ENCODE results near the gene CELA3B. TPM values are rescaled to one million over a fixed set of nuclear protein-coding genes. Genes with fewer than 3 reads are reported as not detected.
"Not testable (repeated sequence)": the region's sequence is repeated elsewhere in the genome, so short reads cannot be mapped to it uniquely, and the experiment has no call there.

The CELA3B gene
- total RNA-seq, 3 donors from 2014 or later (not counting 1 experiment from before 2014, with no cell fraction given): not detected

DNA sequence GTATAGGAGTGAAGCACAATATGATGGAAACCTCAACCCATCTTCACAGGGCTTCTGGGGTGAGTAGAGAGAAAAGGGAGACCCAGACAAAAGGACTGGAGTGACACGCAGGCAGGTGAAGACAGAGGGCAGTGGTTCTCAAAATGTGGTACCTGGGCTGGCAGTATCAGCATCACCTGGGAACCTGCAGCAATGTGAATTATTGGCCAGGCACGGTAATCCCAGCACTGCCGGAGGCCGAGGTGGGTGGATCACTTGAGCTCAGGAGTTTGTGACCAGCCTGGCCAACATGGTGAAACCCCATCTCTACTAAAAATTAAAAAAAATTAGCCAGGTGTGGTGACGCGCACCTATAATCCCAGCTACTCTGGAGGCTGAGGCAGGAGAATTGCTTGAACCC is 5.3 kb downstream of the CELA3B start:
- H3K9me3 Mint-ChIP-seq; intact Hi-C loops (cut with micrococcal nuclease); H3K27me3 Mint-ChIP-seq (ENCODE audit: low read depth in 2 of 2); H3K4me3 Mint-ChIP-seq; H3K4me1 ChIP-seq (ENCODE audit: control insufficient read depth, insufficient read depth, low read length); H3K9me3 ChIP-seq (ENCODE audit: control insufficient read depth, insufficient read depth, low read length); H3K4me3 ChIP-seq (ENCODE audit: low read length); H3K36me3 ChIP-seq (ENCODE audit: control insufficient read depth, insufficient read depth, low read length); H3K27ac ChIP-seq (ENCODE audit: low read length); ATAC-seq; H3K27me3 ChIP-seq (ENCODE audit: control insufficient read depth, insufficient read depth, low read length); H3K27ac Mint-ChIP-seq; H3K36me3 Mint-ChIP-seq; H3K4me1 Mint-ChIP-seq: not testable (repeated sequence)
- peak in 1 of 2 donors; percentile 15 for DNase-seq
- 93% methylated on average over 6 of the region's 6 CpGs for WGBS (ENCODE audit: insufficient coverage)

DNA sequence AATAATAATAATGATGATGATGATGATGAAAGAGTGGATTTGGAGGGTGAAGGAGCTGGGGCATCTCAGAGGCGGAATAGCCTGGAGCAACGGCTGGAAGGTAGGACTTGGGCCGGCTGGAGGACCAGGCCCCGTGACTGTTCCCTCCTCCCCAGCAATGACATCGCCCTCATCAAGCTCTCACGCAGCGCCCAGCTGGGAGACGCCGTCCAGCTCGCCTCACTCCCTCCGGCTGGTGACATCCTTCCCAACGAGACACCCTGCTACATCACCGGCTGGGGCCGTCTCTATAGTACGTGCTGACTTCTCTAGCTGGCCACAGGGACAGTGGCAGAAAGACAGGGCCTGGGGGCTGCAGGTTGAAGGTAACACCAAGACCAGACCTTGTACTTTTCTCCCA is 6.7 kb downstream of the CELA3B start:
- H3K4me3 Mint-ChIP-seq; H3K27me3 ChIP-seq (ENCODE audit: control insufficient read depth, insufficient read depth, low read length); ATAC-seq; intact Hi-C loops (cut with micrococcal nuclease); H3K9me3 Mint-ChIP-seq; H3K27me3 Mint-ChIP-seq (ENCODE audit: low read depth in 2 of 2); H3K36me3 Mint-ChIP-seq; H3K9me3 ChIP-seq (ENCODE audit: control insufficient read depth, insufficient read depth, low read length); H3K27ac ChIP-seq (ENCODE audit: low read length); H3K36me3 ChIP-seq (ENCODE audit: control insufficient read depth, insufficient read depth, low read length); H3K4me1 ChIP-seq (ENCODE audit: control insufficient read depth, insufficient read depth, low read length); H3K4me1 Mint-ChIP-seq; DNase-seq; H3K4me3 ChIP-seq (ENCODE audit: low read length); H3K27ac Mint-ChIP-seq: not testable (repeated sequence)
- no CpG with 5 or more reads among the region's 15 CpGs for WGBS (ENCODE audit: insufficient coverage)

DNA sequence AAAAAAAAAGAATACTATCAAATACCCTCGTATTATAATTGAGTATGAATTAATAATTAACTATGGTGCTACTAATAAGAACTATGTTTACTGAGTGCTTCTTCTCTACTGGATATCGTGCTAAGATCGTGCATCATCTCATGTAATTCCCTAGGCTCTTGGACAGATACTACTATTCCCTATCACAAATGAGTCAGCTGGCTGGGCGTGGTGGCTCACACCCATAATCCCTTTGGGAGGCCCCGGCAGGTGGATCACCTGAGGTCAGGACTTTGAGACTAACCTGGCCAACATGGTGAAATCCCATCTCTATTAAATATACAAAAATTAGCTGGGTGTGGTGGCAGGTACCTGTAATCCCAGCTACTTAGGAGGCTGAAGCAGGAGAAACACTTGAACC is 9.1 kb downstream of the CELA3B start:
- H3K4me1 Mint-ChIP-seq; H3K4me1 ChIP-seq (ENCODE audit: control insufficient read depth, insufficient read depth, low read length); H3K27me3 Mint-ChIP-seq (ENCODE audit: low read depth in 2 of 2); H3K27me3 ChIP-seq (ENCODE audit: control insufficient read depth, insufficient read depth, low read length); H3K4me3 ChIP-seq (ENCODE audit: low read length); H3K9me3 Mint-ChIP-seq; intact Hi-C loops (cut with micrococcal nuclease); DNase-seq; H3K36me3 Mint-ChIP-seq; H3K27ac ChIP-seq (ENCODE audit: low read length); H3K9me3 ChIP-seq (ENCODE audit: control insufficient read depth, insufficient read depth, low read length); H3K4me3 Mint-ChIP-seq; H3K27ac Mint-ChIP-seq; H3K36me3 ChIP-seq (ENCODE audit: control insufficient read depth, insufficient read depth, low read length); ATAC-seq: not testable (repeated sequence)
- WGBS (ENCODE audit: insufficient coverage): no CpG with 5 or more reads among the region's 5 CpGs

DNA sequence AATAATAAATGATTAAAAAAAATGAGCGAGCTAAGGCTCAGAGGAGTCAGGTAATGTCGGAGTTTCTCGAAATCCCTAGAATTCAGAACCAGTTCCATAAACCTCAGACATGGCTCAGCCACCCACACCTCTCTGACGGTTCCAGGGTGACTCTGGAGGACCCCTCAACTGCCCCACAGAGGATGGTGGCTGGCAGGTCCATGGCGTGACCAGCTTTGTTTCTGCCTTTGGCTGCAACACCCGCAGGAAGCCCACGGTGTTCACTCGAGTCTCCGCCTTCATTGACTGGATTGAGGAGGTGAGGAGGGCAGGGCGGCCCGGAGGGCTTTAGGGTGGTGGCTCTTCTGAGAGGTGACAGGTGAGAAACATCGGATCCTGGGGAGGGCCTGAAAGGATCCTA is 9.6 kb downstream of the CELA3B start:
- 86% methylated on average over 6 of the region's 12 CpGs for WGBS (ENCODE audit: insufficient coverage)
- H3K4me1 ChIP-seq (ENCODE audit: control insufficient read depth, insufficient read depth, low read length); H3K27ac Mint-ChIP-seq; H3K9me3 Mint-ChIP-seq; H3K4me1 Mint-ChIP-seq; H3K36me3 Mint-ChIP-seq; H3K27me3 Mint-ChIP-seq (ENCODE audit: low read depth in 2 of 2); DNase-seq; H3K27ac ChIP-seq (ENCODE audit: low read length); intact Hi-C loops (cut with micrococcal nuclease); H3K36me3 ChIP-seq (ENCODE audit: control insufficient read depth, insufficient read depth, low read length); ATAC-seq; H3K27me3 ChIP-seq (ENCODE audit: control insufficient read depth, insufficient read depth, low read length); H3K4me3 Mint-ChIP-seq; H3K9me3 ChIP-seq (ENCODE audit: control insufficient read depth, insufficient read depth, low read length); H3K4me3 ChIP-seq (ENCODE audit: low read length): not testable (repeated sequence)

DNA sequence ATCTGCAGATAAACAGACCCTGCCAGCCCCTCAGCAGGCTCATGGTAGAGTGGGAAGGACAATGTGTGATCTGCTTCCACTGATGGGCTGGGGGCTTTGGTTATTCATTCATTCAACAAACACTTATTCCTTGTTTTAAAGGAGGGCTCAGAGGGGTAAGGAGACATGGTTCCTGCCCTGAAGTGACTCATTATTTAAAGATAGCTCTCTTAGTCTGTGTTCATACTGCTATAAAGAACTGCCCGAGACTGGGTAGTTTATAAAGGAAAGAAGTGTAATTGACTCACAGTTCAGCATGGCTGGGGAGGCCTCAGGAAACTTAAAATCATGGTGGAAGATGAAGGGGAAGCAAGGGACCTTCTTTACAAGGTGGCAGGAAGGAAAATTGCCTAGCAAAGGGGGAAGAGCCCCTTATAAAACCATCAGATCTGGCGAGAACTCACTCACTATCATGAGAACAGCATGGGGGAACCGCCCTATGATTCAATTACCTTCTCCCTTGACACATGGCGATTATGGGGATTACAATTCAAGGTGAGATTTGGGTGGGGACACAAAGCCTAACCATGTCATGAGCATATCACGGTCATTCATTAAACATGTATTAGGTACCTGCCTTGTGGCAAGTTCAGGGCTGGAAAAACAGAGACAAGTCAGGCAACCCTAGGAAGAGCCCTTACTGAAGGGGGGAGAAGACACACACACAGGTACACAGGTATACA is 13.0 kb downstream of the CELA3B start:
- H3K36me3 ChIP-seq (ENCODE audit: control insufficient read depth, insufficient read depth, low read length); DNase-seq; intact Hi-C loops (cut with micrococcal nuclease); H3K36me3 Mint-ChIP-seq; ATAC-seq; H3K9me3 Mint-ChIP-seq; H3K27me3 ChIP-seq (ENCODE audit: control insufficient read depth, insufficient read depth, low read length); H3K27me3 Mint-ChIP-seq (ENCODE audit: low read depth in 2 of 2); H3K4me3 Mint-ChIP-seq; H3K9me3 ChIP-seq (ENCODE audit: control insufficient read depth, insufficient read depth, low read length); H3K4me1 Mint-ChIP-seq; H3K4me1 ChIP-seq (ENCODE audit: control insufficient read depth, insufficient read depth, low read length); H3K27ac ChIP-seq (ENCODE audit: low read length); H3K27ac Mint-ChIP-seq; H3K4me3 ChIP-seq (ENCODE audit: low read length): not testable (repeated sequence)
- WGBS (ENCODE audit: insufficient coverage): no CpG with 5 or more reads among the region's 5 CpGs

DNA sequence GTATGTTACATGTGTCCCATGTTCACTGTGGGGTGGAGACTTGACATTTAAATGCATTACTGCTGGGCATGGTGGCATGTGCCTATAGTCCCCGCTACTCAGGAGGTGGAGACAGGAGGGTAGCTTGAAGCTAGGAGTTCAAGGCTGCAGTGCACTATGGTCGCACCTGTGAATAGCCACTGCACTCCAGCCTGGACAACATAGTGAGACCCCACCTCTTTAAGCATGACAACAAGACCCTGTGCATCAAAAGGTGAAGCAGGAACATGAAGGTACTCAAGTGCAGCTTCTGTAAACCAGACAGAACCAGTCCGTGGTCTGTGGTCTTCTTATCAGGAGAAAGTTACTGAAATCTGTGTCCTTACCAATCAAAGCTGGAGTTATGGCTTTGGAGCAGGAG is 15.4 kb downstream of the CELA3B start:
- H3K27ac Mint-ChIP-seq; H3K4me3 ChIP-seq (ENCODE audit: low read length); H3K27ac ChIP-seq (ENCODE audit: low read length); H3K27me3 Mint-ChIP-seq (ENCODE audit: low read depth in 2 of 2); H3K27me3 ChIP-seq (ENCODE audit: control insufficient read depth, insufficient read depth, low read length); H3K4me3 Mint-ChIP-seq; ATAC-seq; H3K4me1 ChIP-seq (ENCODE audit: control insufficient read depth, insufficient read depth, low read length); H3K4me1 Mint-ChIP-seq; H3K36me3 Mint-ChIP-seq; intact Hi-C loops (cut with micrococcal nuclease); DNase-seq; H3K9me3 ChIP-seq (ENCODE audit: control insufficient read depth, insufficient read depth, low read length); H3K9me3 Mint-ChIP-seq; H3K36me3 ChIP-seq (ENCODE audit: control insufficient read depth, insufficient read depth, low read length): not testable (repeated sequence)
- WGBS (ENCODE audit: insufficient coverage): 70% methylated on average over 2 of the region's 3 CpGs

DNA sequence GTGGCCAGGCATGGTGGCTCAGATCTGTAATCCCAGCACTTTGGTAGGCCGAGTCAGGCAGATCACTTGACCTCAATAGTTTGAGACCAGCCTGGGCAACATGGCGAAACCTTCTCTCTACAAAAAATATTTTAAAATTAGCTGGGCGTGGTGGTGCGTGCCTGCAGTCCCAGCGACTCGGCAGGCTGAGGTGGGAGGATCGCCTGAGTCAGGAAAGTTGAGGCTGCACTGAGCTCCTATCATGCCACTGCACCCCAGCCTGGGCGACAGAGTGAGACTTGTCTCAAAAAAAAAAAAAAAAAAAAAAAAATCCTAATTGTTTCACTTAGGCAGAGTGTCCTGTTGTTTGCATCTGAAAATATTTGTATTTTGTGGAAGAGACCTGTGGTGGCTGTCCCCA is 17.9 kb downstream of the CELA3B start:
- H3K27me3 Mint-ChIP-seq (ENCODE audit: low read depth in 2 of 2); H3K36me3 ChIP-seq (ENCODE audit: control insufficient read depth, insufficient read depth, low read length); H3K9me3 Mint-ChIP-seq; ATAC-seq; DNase-seq; H3K4me3 Mint-ChIP-seq; H3K27ac Mint-ChIP-seq; H3K4me3 ChIP-seq (ENCODE audit: low read length); H3K27ac ChIP-seq (ENCODE audit: low read length); H3K27me3 ChIP-seq (ENCODE audit: control insufficient read depth, insufficient read depth, low read length); H3K4me1 ChIP-seq (ENCODE audit: control insufficient read depth, insufficient read depth, low read length); H3K36me3 Mint-ChIP-seq; H3K9me3 ChIP-seq (ENCODE audit: control insufficient read depth, insufficient read depth, low read length); intact Hi-C loops (cut with micrococcal nuclease); H3K4me1 Mint-ChIP-seq: not testable (repeated sequence)
- WGBS (ENCODE audit: insufficient coverage): 96% methylated on average over 7 of the region's 8 CpGs

DNA sequence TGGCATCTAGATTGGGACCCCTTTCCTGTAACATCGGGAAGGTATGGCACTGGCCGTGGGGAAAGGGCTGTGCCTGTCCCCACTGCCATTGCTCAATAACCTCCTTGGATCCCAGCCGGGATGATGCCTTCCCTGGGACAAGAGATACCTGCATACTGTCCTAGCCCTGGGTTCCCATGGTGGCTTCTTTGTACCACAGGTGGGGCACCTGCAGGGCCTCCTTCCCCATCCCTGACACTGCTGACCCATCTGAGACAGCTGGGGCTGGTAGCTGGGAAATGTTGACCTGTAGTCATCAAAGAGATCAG is 19.8 kb downstream of the CELA3B start:
- H3K4me3 Mint-ChIP-seq; H3K27ac ChIP-seq (ENCODE audit: low read length); ATAC-seq; H3K4me1 Mint-ChIP-seq; H3K9me3 ChIP-seq (ENCODE audit: control insufficient read depth, insufficient read depth, low read length); H3K4me3 ChIP-seq (ENCODE audit: low read length); DNase-seq; H3K36me3 Mint-ChIP-seq; H3K36me3 ChIP-seq (ENCODE audit: control insufficient read depth, insufficient read depth, low read length); H3K27ac Mint-ChIP-seq; H3K4me1 ChIP-seq (ENCODE audit: control insufficient read depth, insufficient read depth, low read length); H3K9me3 Mint-ChIP-seq; intact Hi-C loops (cut with micrococcal nuclease); H3K27me3 ChIP-seq (ENCODE audit: control insufficient read depth, insufficient read depth, low read length); H3K27me3 Mint-ChIP-seq (ENCODE audit: low read depth in 2 of 2): not testable (repeated sequence)
- 80% methylated on average over 1 of the region's 3 CpGs for WGBS (ENCODE audit: insufficient coverage)
